Liver (tissue), 9 donors: ENCODE data around the gene BDP1. TPM values are rescaled to one million over a fixed set of nuclear protein-coding genes. Genes with fewer than 3 reads are reported as not detected.
"Not testable (repeated sequence)": the region's sequence is repeated elsewhere in the genome, so short reads cannot be mapped to it uniquely, and the experiment has no call there.

ENCODE experiments used
- DNase-seq: peaks from one replicate; pipeline ENCODE4 v3.0.0-alpha.2; 2017; ENCODE audit warnings: low spot score
- H3K27ac ChIP-seq, 2 donors: one replicate each; pipeline ENCODE4 v1.7.0; 2013; ENCODE audit warnings: inconsistent platforms in 2 of 2, low read length in 2 of 2, control low read depth in 1 of 2, low read depth in 1 of 2, mild to moderate bottlenecking in 1 of 2
- H3K27me3 ChIP-seq, 4 donors: one replicate each; pipeline versions ENCODE4 v1.6.1 to v1.7.0; 2013; ENCODE audit warnings: low read length in 3 of 4, inconsistent platforms in 1 of 4, mild to moderate bottlenecking in 1 of 4, moderate library complexity in 1 of 4; ENCODE audit not compliant: control insufficient read depth in 4 of 4, insufficient read depth in 4 of 4
- H3K36me3 ChIP-seq, 4 donors: one replicate each; pipeline versions ENCODE4 v1.6.1 to v1.7.0; 2013; ENCODE audit warnings: low read length in 3 of 4, mild to moderate bottlenecking in 3 of 4, low read depth in 1 of 4, moderate library complexity in 1 of 4; ENCODE audit not compliant: control insufficient read depth in 4 of 4, insufficient read depth in 3 of 4
- H3K4me1 ChIP-seq, 4 donors: one replicate each; pipeline versions ENCODE4 v1.6.1 to v1.7.0; 2013; ENCODE audit warnings: low read length in 3 of 4, mild to moderate bottlenecking in 3 of 4, moderate library complexity in 1 of 4; ENCODE audit not compliant: control insufficient read depth in 4 of 4, insufficient read depth in 4 of 4
- H3K4me3 ChIP-seq, 3 donors: one replicate each; pipeline versions ENCODE4 v1.6.1 to v1.7.0; 2013; ENCODE audit warnings: low read length in 3 of 3, control low read depth in 1 of 3, low read depth in 1 of 3, mild to moderate bottlenecking in 1 of 3
- H3K9ac ChIP-seq, 2 donors: one replicate each; pipeline ENCODE4 v1.7.0; 2013; ENCODE audit warnings: low read length in 2 of 2, mild to moderate bottlenecking in 2 of 2, moderate library complexity in 2 of 2, control low read depth in 1 of 2, low read depth in 1 of 2
- H3K9me3 ChIP-seq, 4 donors: one replicate each; pipeline versions ENCODE4 v1.6.1 to v1.7.0; 2013; ENCODE audit warnings: low read length in 3 of 4; ENCODE audit not compliant: control insufficient read depth in 4 of 4
- EGR1 ChIP-seq, 2 donors: IDR thresholded peaks; 2 replicates each; pipeline ENCODE4 v1.6.1; 2016 to 2018; ENCODE audit warnings: antibody characterized with exemption in 2 of 2, low read depth in 2 of 2
- FOXA1 ChIP-seq: IDR thresholded peaks from 2 replicates; pipeline ENCODE4 v1.6.1; 2016; ENCODE audit warnings: antibody characterized with exemption
- FOXA2 ChIP-seq: IDR thresholded peaks from 2 replicates; pipeline ENCODE4 v1.6.1; 2016; ENCODE audit warnings: antibody characterized with exemption
- GABPA ChIP-seq, 2 donors: IDR thresholded peaks in 1 of 2; conservative IDR thresholded peaks in 1 of 2; 2 replicates each; pipeline ENCODE4 v1.6.1; 2016; ENCODE audit warnings: antibody characterized with exemption in 2 of 2, mild to moderate bottlenecking in 1 of 2, moderate library complexity in 1 of 2
- HNF4A ChIP-seq, 2 donors: conservative IDR thresholded peaks; 2 replicates each; pipeline ENCODE4 v1.6.1; 2016; ENCODE audit warnings: antibody characterized with exemption in 2 of 2, mild to moderate bottlenecking in 2 of 2
- HNF4G ChIP-seq: IDR thresholded peaks from 2 replicates; pipeline ENCODE4 v1.6.1; 2016; ENCODE audit warnings: antibody characterized with exemption
- JUND ChIP-seq, 2 donors: IDR thresholded peaks; 2 replicates each; pipeline ENCODE4 v1.6.1; 2016; ENCODE audit warnings: antibody characterized with exemption in 2 of 2
- MAX ChIP-seq: IDR thresholded peaks from 2 replicates; pipeline ENCODE4 v1.6.1; 2016; ENCODE audit warnings: antibody characterized with exemption
- NR2F2 ChIP-seq: IDR thresholded peaks from 2 replicates; pipeline ENCODE4 v1.6.1; 2016; ENCODE audit warnings: antibody characterized with exemption
- RAD21 ChIP-seq, 2 donors: IDR thresholded peaks; 2 replicates each; pipeline ENCODE4 v1.6.1; 2016; ENCODE audit warnings: antibody characterized with exemption in 2 of 2, mild to moderate bottlenecking in 2 of 2
- REST ChIP-seq: IDR thresholded peaks from 2 replicates; pipeline ENCODE4 v1.6.1; 2016; ENCODE audit warnings: antibody characterized with exemption, mild to moderate bottlenecking
- RXRA ChIP-seq, 2 donors: IDR thresholded peaks; 2 replicates each; pipeline ENCODE4 v1.6.1; 2017 to 2018; ENCODE audit warnings: antibody characterized with exemption in 2 of 2, mild to moderate bottlenecking in 1 of 2
- SP1 ChIP-seq: IDR thresholded peaks from 2 replicates; pipeline ENCODE4 v1.6.1; 2018; ENCODE audit warnings: antibody characterized with exemption, mild to moderate bottlenecking
- TAF1 ChIP-seq: conservative IDR thresholded peaks from 2 replicates; pipeline ENCODE4 v1.6.1; 2016; ENCODE audit warnings: antibody characterized with exemption, mild to moderate bottlenecking
- YY1 ChIP-seq: IDR thresholded peaks from 2 replicates; pipeline ENCODE4 v1.6.1; 2016; ENCODE audit warnings: antibody characterized with exemption, mild to moderate bottlenecking
- ZBTB33 ChIP-seq: IDR thresholded peaks from 2 replicates; pipeline ENCODE4 v1.6.1; 2016; ENCODE audit warnings: antibody characterized with exemption
- WGBS: extraction: QIAGEN DNeasy Blood & Tissue Kit; methylation state at CpG from one replicate; pipeline ENCODE4 v1.1.7; 2013; 5-methylcytosine and 5-hydroxymethylcytosine counted together
- polyA plus RNA-seq, 2 donors: library from polyadenylated mRNA; stranded (reverse) in 1 of 2; unstranded in 1 of 2; fragments of 200-250 nt in 1 of 2; fragments of >200 nt in 1 of 2; fragmentation: Nextera tagmentation in 1 of 2; extraction: Ambion mirVana in 1 of 2; gene quantifications; one replicate each; pipeline versions ENCODE4 v1.2.1 to v1.2.3, GENCODE V29; 2013 to 2015
- total RNA-seq, 2 donors: library from RNA; depleted of rRNA; stranded (reverse); fragments of >200 nt; gene quantifications; one replicate each; pipeline ENCODE4 v1.2.3, GENCODE V29; 2014
- TF ChIP-seq, protein P1 (sequence below): fragments of 150-350 bp; IDR thresholded peaks from 2 replicates; pipeline ENCODE4 v1.5.1; 2017; ENCODE audit warnings: improper control_type of control experiment, low read depth, low read length; ENCODE audit not compliant: missing input control
- TF ChIP-seq, protein P2 (sequence below): IDR thresholded peaks from 2 replicates; pipeline ENCODE4 v1.6.1; 2016; ENCODE audit warnings: antibody characterized with exemption
- donor health status: healthy.
- donor health status: healthy.
- donor health status: healthy.
- donor health status: healthy.
- donor health status: healthy.

The BDP1 gene, protein sequence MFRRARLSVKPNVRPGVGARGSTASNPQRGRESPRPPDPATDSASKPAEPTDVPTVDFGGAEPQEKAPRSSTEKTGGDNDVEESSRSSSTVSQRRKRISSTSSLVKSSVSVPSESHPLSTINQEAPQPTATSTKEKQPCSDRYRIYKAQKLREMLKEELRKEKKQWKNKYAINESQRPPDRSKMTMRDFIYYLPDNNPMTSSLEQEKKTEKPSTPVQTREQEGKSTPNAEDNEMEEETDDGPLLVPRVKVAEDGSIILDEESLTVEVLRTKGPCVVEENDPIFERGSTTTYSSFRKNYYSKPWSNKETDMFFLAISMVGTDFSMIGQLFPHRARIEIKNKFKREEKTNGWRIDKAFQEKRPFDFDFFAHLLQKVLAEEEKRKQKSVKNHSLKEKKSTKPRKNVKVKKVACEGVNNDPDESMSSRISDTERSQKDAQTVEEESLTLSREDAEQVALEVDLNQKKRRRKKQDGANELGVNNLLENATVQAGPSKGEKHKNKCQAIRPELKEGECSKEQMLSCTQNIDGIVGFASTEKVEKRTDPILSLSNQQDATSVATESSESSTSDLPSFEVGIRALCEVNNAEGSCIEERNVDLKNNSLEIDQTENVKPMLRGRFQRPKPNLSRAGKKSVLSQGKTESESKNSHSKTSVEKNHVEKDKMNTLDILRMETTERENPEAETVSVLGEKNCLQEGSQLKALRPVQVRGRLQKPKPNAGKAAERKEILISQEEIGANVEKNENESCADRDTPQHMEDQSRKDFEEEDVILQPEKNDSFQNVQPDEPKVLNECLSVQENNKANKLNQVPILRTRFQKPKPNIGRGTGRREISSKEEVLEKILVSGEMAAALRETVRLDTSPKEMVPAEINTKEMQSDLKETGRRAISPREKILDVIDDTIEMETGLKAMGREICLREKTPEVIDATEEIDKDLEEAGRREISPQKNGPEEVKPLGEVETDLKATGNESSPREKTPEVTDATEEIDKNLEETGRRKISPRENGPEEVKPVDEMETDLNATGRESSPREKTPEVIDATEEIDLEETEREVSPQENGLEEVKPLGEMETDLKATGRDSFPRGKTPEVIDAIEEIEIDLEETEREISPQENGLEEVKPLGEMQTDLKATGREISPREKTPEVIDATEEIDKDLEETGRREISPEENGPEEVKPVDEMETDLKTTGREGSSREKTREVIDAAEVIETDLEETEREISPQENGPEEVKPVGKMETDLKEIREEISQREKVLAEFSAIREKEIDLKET (N-terminal part only)
- total RNA-seq, result 10 to 100 TPM; 15.8 to 17.2 TPM
- polyA plus RNA-seq, result 1 to 10 TPM; 3.8 to 9.6 TPM

DNA sequence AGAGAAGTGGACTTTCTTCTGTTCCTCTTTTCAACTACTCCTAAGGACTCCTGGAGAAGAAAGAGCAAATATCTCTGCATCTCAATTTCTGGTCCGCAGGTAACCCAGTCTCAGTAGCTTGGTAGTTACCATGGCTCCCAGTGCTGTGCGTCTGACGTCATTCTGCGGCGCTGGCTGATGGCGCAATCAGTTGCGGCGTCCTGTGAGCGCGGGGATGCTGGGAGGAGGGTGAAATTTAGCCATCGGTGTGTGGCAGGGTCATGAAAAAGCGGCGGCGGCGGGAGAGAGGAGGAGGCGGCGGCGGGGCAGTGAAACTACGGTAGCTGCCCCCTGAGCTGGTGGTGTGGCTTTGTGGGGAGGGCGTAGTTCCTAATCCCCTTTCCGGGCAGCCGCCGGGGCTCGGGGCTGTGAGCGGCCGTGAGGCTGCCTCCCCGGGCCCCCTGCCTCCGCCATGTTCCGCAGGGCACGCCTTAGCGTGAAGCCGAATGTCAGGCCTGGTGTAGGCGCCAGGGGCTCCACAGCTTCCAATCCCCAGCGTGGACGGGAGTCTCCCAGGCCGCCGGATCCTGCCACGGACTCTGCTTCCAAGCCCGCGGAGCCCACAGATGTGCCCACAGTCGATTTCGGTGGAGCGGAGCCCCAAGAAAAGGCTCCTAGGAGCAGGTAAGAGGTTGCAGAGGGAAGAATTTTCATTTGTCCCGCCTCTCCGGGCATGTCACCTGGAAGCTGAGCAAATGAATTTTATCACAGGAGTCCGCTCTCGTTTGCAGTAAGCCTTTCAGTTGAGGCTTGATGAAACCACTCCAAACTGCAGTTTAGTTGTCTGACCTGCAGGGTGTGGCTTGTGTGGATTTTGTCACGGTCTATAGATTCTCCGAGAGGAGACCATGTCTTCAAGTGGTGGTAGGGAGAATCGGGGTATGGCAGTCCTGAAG lies at the start of gene BDP1:
Gene BDP1, plus strand, starts transcription at position 225 of the 935 bp plus-strand sequence. Its CDS starts 227 bp downstream, at position 452.
- H3K4me3 ChIP-seq, result peak within 1 kb of the TSS; percentile 68 to 90 (median 89)
- H3K9ac ChIP-seq, result peak within 1 kb of the TSS; percentile 58 to 85
- peak; percentile 98 for DNase-seq
- H3K4me1 ChIP-seq, result peaks cover 7 to 15% (median 12%) of the 10 kb centered on the region in 4 donors
- peak; percentile 97 for TF ChIP-seq YY1
- TF ChIP-seq GABPA (IDR thresholded peaks at IDR 0.05 in 1 of 2, conservative IDR thresholded peaks at IDR 0.05 in 1 of 2), result peak in 1 of 2 donors; percentile 75
- peak; percentile 64 for TF ChIP-seq MAX
- peak; percentile 3 to 13 for TF ChIP-seq HNF4A (conservative IDR thresholded peaks at IDR 0.05)
- TF ChIP-seq ZBTB33, result no peak
- no peak for TF ChIP-seq HNF4G
- TF ChIP-seq REST, result peak; percentile 64
- TF ChIP-seq SP1, result peak; percentile 33
- TF ChIP-seq FOXA1, result peak; percentile 55
- peak; percentile 27 for TF ChIP-seq FOXA2
- no peak for TF ChIP-seq NR2F2
- TF ChIP-seq TAF1, result peak; percentile 50
- TF ChIP-seq, protein P1, sequence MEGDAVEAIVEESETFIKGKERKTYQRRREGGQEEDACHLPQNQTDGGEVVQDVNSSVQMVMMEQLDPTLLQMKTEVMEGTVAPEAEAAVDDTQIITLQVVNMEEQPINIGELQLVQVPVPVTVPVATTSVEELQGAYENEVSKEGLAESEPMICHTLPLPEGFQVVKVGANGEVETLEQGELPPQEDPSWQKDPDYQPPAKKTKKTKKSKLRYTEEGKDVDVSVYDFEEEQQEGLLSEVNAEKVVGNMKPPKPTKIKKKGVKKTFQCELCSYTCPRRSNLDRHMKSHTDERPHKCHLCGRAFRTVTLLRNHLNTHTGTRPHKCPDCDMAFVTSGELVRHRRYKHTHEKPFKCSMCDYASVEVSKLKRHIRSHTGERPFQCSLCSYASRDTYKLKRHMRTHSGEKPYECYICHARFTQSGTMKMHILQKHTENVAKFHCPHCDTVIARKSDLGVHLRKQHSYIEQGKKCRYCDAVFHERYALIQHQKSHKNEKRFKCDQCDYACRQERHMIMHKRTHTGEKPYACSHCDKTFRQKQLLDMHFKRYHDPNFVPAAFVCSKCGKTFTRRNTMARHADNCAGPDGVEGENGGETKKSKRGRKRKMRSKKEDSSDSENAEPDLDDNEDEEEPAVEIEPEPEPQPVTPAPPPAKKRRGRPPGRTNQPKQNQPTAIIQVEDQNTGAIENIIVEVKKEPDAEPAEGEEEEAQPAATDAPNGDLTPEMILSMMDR, result peak; percentile 24
- TF ChIP-seq JUND (IDR thresholded peaks at IDR 0.05), result peak; percentile 87 to 88
- TF ChIP-seq RAD21 (IDR thresholded peaks at IDR 0.05), result peak; percentile 33
- peak; percentile 32 to 45 for TF ChIP-seq RXRA (IDR thresholded peaks at IDR 0.05)
- TF ChIP-seq, protein P2, sequence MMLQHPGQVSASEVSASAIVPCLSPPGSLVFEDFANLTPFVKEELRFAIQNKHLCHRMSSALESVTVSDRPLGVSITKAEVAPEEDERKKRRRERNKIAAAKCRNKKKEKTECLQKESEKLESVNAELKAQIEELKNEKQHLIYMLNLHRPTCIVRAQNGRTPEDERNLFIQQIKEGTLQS, result peak; percentile 62
- no peak for TF ChIP-seq EGR1 (IDR thresholded peaks at IDR 0.05; ENCODE audit: low read depth in 2 of 2)
- H3K27me3 ChIP-seq, result no peaks in the 10 kb centered on the region
- WGBS, result under 1% methylated on average over 50 of the region's 50 CpGs
- H3K36me3 ChIP-seq, result peaks cover 1 to 15% (median 13%) of the 10 kb centered on the region in 4 donors
- peak within 1 kb of the TSS; percentile 74 to 89 for H3K27ac ChIP-seq
- no peaks in the 10 kb centered on the region for H3K9me3 ChIP-seq

DNA sequence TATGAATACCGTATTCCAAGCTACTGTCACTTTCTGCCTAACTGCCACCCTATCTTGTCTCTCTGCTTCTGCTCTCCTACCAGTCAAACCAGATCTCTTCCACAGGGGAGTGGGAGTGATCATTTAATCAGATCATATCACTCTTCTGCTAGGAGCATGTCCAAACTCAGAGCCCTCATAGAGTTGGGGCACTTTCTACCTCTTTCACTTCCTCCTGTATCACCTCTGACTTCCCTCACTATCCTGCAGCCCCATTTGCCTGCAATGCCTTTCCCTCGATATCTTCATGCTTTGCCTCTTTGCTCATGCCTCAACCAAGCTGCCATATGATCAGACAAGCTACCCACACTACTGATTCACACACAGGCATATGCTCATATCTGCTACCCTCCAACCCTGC lies 45.4 kb upstream of the BDP1 start:
- WGBS, result 83% methylated on average over 2 of the region's 2 CpGs
- H3K27ac ChIP-seq, H3K4me3 ChIP-seq, H3K36me3 ChIP-seq, DNase-seq, H3K9me3 ChIP-seq, H3K27me3 ChIP-seq, H3K4me1 ChIP-seq, H3K9ac ChIP-seq: not testable (repeated sequence)
